HEK293 (cell line): ENCODE measurements around the gene MND1.

ENCODE experiments used
- CTCF ChIA-PET: fragments of 350-600 bp; formaldehyde crosslinking; extraction: SDS; loops from one replicate; lab custom pipeline; 2021; ENCODE audit warnings: antibody characterized with exemption; lab: Yijun Ruan, JAX
- POLR2A ChIA-PET: fragments of 300-600 bp; formaldehyde crosslinking; extraction: SDS; loops from one replicate; lab custom pipeline; 2020; ENCODE audit warnings: antibody characterized with exemption, inconsistent platforms; lab: Yijun Ruan, JAX
- H3K27ac ChIP-seq: fragments of 200-500 bp; sonication (Bioruptor generic); 2 replicates; pipeline ENCODE4 v1.5.1; 2014; ENCODE audit warnings: low read depth, low read length, control low read depth, inconsistent platforms; ENCODE audit errors: extremely low read depth
- H3K36me3 ChIP-seq, 2 experiments: fragments of 200-500 bp in 1 of 2; sonication (Bioruptor generic) in 1 of 2; 1 replicate in 1 of 2; 2 replicates in 1 of 2; pipeline ENCODE4 v1.5.1; 2014 to 2017; ENCODE audit warnings: inconsistent platforms in 2 of 2, low read length in 2 of 2; ENCODE audit not compliant: control insufficient read depth in 2 of 2, insufficient read depth in 1 of 2
- H3K4me1 ChIP-seq: fragments of 200-500 bp; sonication (Bioruptor generic); 2 replicates; pipeline ENCODE4 v1.5.1; 2014; ENCODE audit warnings: mild to moderate bottlenecking, low read length, inconsistent platforms; ENCODE audit not compliant: control insufficient read depth, insufficient read depth
- H3K4me3 ChIP-seq: 2 replicates; pipeline ENCODE4 v1.5.1; 2011; ENCODE audit warnings: low read depth, mild to moderate bottlenecking, control low read depth, low read length, moderate library complexity
- H3K9me3 ChIP-seq: fragments of 200-500 bp; sonication (Bioruptor generic); 2 replicates; pipeline ENCODE4 v1.5.1; 2014; ENCODE audit warnings: low read depth, low read length, inconsistent platforms; ENCODE audit not compliant: control insufficient read depth, insufficient read depth
- CTCF ChIP-seq: fragments of 450-650 bp; formaldehyde crosslinking; IDR thresholded peaks from 2 replicates; pipeline ENCODE4 v1.5.1; 2016; ENCODE audit warnings: missing biosample characterization, missing genetic modification characterization
- HOXD13 ChIP-seq: sonication (generic); formaldehyde crosslinking; IDR thresholded peaks from 2 replicates; pipeline ENCODE4 v1.8.0; 2022; ENCODE audit warnings: missing genetic modification reagents, borderline replicate concordance
- KLF7 ChIP-seq: fragments of 450-650 bp; formaldehyde crosslinking; IDR thresholded peaks from 2 replicates; pipeline ENCODE4 v1.5.1; 2016; ENCODE audit warnings: missing biosample characterization, missing genetic modification characterization, borderline replicate concordance
- PRDM2 ChIP-seq: fragments of 450-650 bp; formaldehyde crosslinking; IDR thresholded peaks from 2 replicates; pipeline ENCODE4 v1.5.1; 2016; ENCODE audit warnings: missing biosample characterization, missing genetic modification characterization, borderline replicate concordance
- PRDM4 ChIP-seq: fragments of 450-650 bp; formaldehyde crosslinking; IDR thresholded peaks from 2 replicates; pipeline ENCODE4 v1.5.1; 2017; ENCODE audit warnings: missing biosample characterization, missing genetic modification characterization
- ZFP3 ChIP-seq: fragments of 450-650 bp; formaldehyde crosslinking; IDR thresholded peaks from 2 replicates; pipeline ENCODE4 v1.5.1; 2016; ENCODE audit warnings: low read depth, missing biosample characterization, missing genetic modification characterization
- ZNF121 ChIP-seq: fragments of 450-650 bp; formaldehyde crosslinking; IDR thresholded peaks from 2 replicates; pipeline ENCODE4 v1.5.1; 2016; ENCODE audit warnings: missing biosample characterization, missing genetic modification characterization
- ZNF202 ChIP-seq: fragments of 450-650 bp; formaldehyde crosslinking; IDR thresholded peaks from 2 replicates; pipeline ENCODE4 v1.5.1; 2016; ENCODE audit warnings: missing biosample characterization, missing genetic modification characterization, borderline replicate concordance
- ZNF214 ChIP-seq: fragments of 450-650 bp; formaldehyde crosslinking; IDR thresholded peaks from 2 replicates; pipeline ENCODE4 v1.5.1; 2017; ENCODE audit warnings: missing biosample characterization, mild to moderate bottlenecking, missing genetic modification characterization, borderline replicate concordance
- ZNF423 ChIP-seq: fragments of 450-650 bp; formaldehyde crosslinking; IDR thresholded peaks from 2 replicates; pipeline ENCODE4 v1.5.1; 2016; ENCODE audit warnings: missing biosample characterization, missing genetic modification characterization
- ZNF449 ChIP-seq: fragments of 450-650 bp; formaldehyde crosslinking; IDR thresholded peaks from 2 replicates; pipeline ENCODE4 v1.5.1; 2017; ENCODE audit warnings: missing biosample characterization, mild to moderate bottlenecking, missing genetic modification characterization, moderate library complexity
- ZNF610 ChIP-seq: fragments of 450-650 bp; formaldehyde crosslinking; IDR thresholded peaks from 2 replicates; pipeline ENCODE4 v1.5.1; 2016; ENCODE audit warnings: missing biosample characterization, missing genetic modification characterization, borderline replicate concordance
- ZNF645 ChIP-seq: fragments of 450-650 bp; formaldehyde crosslinking; IDR thresholded peaks from 2 replicates; pipeline ENCODE4; 2016; ENCODE audit warnings: missing biosample characterization, missing genetic modification characterization
- ZNF664 ChIP-seq: fragments of 450-650 bp; formaldehyde crosslinking; IDR thresholded peaks from 2 replicates; pipeline ENCODE4 v1.5.1; 2016; ENCODE audit warnings: missing biosample characterization, missing genetic modification characterization
- ZNF677 ChIP-seq: fragments of 450-650 bp; IDR thresholded peaks from 2 replicates; pipeline ENCODE4 v1.5.0; 2018; ENCODE audit warnings: missing biosample characterization, mild to moderate bottlenecking, missing genetic modification characterization, moderate library complexity
- ZNF791 ChIP-seq: fragments of 450-650 bp; formaldehyde crosslinking; IDR thresholded peaks from 2 replicates; pipeline ENCODE4 v1.5.1; 2016; ENCODE audit warnings: missing biosample characterization, missing genetic modification characterization

The MND1 gene

GRCh38 chr4:153337686-153338085, 6.8 kb upstream of the MND1 start:
- H3K9me3 ChIP-seq: no peaks in the 10 kb centered on the region
- ChIA-PET CTCF (interaction anchor here (0.6 kb wide), 1 partner anchor 239 kb away, joined by 3 read pairs; no protein-coding TSS in a partner anchor), POLR2A (no interaction called here)
- H3K4me3 ChIP-seq: no peak overlapping the region
- TF ChIP-seq ZNF214 (tag by site-specific recombination): no peak
- no peak for TF ChIP-seq ZFP3 (tag by site-specific recombination)
- TF ChIP-seq ZNF791 (tag by site-specific recombination): no peak
- TF ChIP-seq ZNF677 (tag by site-specific recombination): no peak
- TF ChIP-seq CTCF (tag by site-specific recombination): no peak
- no peak for TF ChIP-seq ZNF202 (tag by site-specific recombination)
- TF ChIP-seq ZNF449 (tag by site-specific recombination): no peak
- TF ChIP-seq ZNF645 (tag by site-specific recombination): no peak
- TF ChIP-seq ZNF664 (tag by site-specific recombination): no peak
- no peak for TF ChIP-seq PRDM4 (tag by site-specific recombination)
- no peak for TF ChIP-seq HOXD13 (CRISPR knock-in tag)
- TF ChIP-seq PRDM2 (tag by site-specific recombination): no peak
- no peak for TF ChIP-seq ZNF423 (tag by site-specific recombination)
- no peak for TF ChIP-seq ZNF121 (tag by site-specific recombination)
- TF ChIP-seq KLF7 (tag by site-specific recombination): no peak
- TF ChIP-seq ZNF610 (tag by site-specific recombination): no peak
- no peaks in the 10 kb centered on the region for H3K4me1 ChIP-seq
- H3K27ac ChIP-seq: no peak overlapping the region
- peaks cover 0 to 17% of the 10 kb centered on the region in 2 experiments; a peak in 1 of 3 replicates for H3K36me3 ChIP-seq
